H1 (cell line): ENCODE measurements around the gene CMSS1.

Experiments
- CTCF ChIP-seq, 3 experiments: IDR thresholded peaks; 1 replicate in 2 of 3; 2 replicates in 1 of 3; pipeline versions ENCODE4 v1.5.1 to v1.6.1; 2011; ENCODE audit warnings: low read length in 3 of 3, mild to moderate bottlenecking in 3 of 3, inconsistent platforms in 2 of 3, low read depth in 1 of 3, moderate library complexity in 1 of 3; ENCODE audit not compliant: insufficient read depth in 1 of 3; ENCODE audit errors: control extremely low read depth in 1 of 3
- POLR2AphosphoS5 ChIP-seq: IDR thresholded peaks from 2 replicates; pipeline ENCODE4 v1.6.1; 2011; ENCODE audit warnings: low read depth, low read length
- SIX5 ChIP-seq: IDR thresholded peaks from 2 replicates; pipeline ENCODE4 v1.6.1; 2011; ENCODE audit warnings: mild to moderate bottlenecking, low read depth, low read length
- TCF12 ChIP-seq: IDR thresholded peaks from 2 replicates; pipeline ENCODE4 v1.6.1; 2011; ENCODE audit warnings: low read depth, mild to moderate bottlenecking, low read length

- TF ChIP-seq CTCF (IDR thresholded peaks at IDR 0.05; ENCODE audit: control extremely low read depth in 1 of 3, insufficient read depth in 1 of 3, low read depth in 1 of 3, low read length in 3 of 3) (no peak), POLR2AphosphoS5 (no peak), SIX5 (no peak), TCF12 (no peak)
Measured at GRCh38 chr3:99997293-99997692, 179.6 kb downstream of the CMSS1 start.
